Measurements from ENCODE around the gene NUDT3.
"Not testable (repeated sequence)": the region's sequence is repeated elsewhere in the genome, so short reads cannot be mapped to it uniquely, and the experiment has no call there.

Gene NUDT3

GRCh38 chr6:34392497-34393190 lies at the start of gene NUDT3:
Gene NUDT3, minus strand, starts transcription at chr6:34392669. Its CDS starts 307 bp downstream, at chr6:34392362.
- peak; percentile 90 for DNase-seq

DNA sequence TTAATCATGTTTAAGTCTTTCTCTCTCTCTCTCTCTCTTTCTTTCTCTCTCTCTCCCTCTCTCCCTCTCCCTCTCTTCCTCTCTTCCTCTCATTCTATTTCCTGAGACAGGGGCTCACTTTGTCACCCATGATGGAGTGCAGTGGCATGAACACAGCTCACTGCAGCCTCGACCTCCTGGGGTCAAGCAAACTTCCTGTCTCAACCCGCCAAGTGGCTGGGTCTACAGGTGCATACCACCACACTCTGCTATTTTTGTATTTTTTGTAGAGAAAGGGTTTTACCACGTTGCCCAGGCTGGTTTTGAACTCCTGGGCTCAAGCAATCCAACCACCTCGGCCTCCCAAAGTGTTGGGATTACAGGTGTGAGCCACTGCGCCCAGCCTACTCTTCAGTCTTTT lies 49.1 kb upstream of the NUDT3 start:
- DNase-seq, result no peak

- DNase-seq, result no peak
These were observed 47.0 kb upstream of the NUDT3 start for GRCh38 chr6:34439442-34439841.

DNA sequence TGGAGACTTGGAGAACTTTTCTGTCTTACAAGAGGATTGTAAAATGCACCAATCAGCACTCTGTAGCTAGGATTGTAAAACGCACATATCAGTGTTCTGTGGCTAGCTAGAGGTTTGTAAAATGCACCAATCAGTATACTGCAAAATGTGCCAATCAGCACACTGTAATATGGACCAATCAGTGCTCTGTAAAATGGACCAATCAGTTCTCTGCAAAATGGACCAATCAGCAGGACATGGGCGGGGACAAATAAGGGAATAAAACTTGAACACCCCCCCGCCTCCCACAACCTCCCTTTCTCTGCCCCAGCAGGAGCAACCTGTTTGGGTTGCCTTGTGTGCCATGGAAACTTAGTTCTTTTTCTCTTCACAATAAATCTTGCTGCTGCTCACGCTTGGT lies 46.2 kb upstream of the NUDT3 start:
- no peak for DNase-seq

DNA sequence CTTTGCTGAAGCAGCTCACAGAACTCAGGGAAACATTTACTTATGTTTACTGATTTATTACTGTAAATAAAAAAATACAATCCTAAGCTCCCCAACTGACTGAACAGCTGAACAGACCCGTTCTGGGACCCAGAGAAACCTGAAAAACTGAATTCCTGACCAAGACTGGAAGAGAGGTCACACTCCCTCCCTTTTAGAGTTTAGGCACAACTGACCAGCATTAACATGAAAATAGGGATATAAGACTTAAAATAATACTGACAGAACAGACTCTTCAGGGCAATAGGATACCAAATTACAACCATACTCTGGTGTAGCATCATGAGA lies 45.1 kb upstream of the NUDT3 start:
- DNase-seq, result no peak

GRCh38 chr6:34436803-34437643 lies 44.6 kb upstream of the NUDT3 start:
- no peak for DNase-seq

DNA sequence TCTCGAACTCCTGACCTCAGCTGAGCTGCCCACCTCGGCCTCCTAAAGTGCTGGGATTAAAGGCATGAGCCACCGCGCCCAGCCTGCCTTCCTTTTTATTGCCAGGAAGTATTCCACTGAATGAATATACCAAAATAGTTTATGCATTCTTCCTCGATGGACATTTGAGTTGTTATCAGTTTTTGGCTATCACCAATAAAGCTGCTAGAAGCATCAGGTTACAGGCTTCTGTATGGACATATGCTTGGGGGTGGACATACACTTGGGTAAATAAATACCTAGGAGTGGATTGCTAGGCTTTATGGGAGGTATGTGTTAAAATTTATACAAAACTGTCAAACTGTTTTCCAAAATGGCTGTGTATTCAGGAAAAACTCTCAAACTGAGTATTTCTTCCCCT lies 43.4 kb upstream of the NUDT3 start:
- DNase-seq, result no peak

- DNase-seq, result peak; percentile 86
These were observed 33.3 kb upstream of the NUDT3 start, which contains the start of gene RPS10 for GRCh38 chr6:34425498-34426410. Gene RPS10, minus strand, starts transcription at chr6:34426069. Its CDS starts 848 bp downstream, at chr6:34425221.

DNA sequence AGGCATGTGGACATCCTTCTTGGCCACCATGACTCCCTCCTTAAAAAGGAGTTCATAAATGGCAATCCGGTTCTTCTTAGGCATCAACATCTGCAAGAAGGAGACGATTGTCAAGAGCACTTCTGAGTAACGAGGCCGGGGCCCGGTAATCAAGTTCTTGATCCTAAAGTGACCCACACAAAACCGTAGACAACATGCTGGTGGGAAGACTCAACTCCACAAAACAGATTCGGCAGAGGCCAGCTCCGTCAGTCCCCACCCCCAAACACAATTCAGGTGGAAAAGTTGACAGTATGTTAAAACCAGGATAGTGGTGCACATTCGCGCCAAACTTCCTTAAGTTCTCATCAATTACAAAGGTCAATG lies 32.6 kb upstream of the NUDT3 start:
- DNase-seq, result no peak

DNA sequence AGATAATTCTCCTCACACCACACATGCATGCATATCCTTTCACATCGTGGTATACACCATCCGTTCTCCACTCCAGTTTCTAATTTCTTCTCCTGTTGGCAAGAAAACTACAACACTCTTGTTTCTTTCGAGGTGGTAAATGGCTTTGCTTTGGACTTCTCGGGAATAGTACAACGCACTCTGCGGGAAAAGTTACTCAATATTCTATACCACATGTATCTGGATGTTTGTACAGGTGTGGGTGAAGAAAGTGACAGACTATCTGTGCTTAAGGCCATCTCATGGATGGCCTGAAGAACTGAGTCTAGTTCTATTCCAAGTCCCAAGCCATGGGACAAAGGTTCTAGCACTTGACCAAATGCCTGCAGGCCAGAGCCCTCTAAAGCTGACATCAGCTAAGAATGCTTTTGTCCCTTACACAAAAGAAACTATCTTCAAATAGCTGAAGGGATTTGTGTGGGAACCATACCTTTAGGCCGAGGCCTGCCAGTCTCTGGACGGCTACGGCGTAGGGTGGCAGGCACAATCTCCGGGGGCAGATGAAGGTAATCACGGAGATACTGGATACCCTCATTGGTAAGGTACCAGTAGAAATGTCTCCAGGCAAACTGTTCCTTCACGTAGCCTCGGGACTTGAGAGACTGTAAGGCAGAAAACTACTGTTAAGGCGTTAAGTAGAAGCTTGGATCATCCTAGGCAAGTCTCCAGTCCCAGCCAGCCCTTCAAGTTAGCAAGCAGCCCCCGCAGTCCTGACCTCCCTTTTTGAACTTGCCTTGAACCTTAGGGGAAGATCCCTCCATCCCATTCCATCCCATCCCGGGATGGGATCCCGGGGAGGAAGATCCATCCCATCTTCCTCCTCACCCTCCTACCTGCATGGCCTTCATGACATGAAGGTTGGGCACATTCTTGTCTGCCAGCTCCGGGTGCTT lies 32.0 kb upstream of the NUDT3 start:
- DNase-seq, result no peak

- DNase-seq, result no peak
These were observed 30.8 kb upstream of the NUDT3 start for GRCh38 chr6:34423254-34423653.

GRCh38 chr6:34418367-34418766 lies 25.9 kb upstream of the NUDT3 start:
- DNase-seq, result no peak

DNA sequence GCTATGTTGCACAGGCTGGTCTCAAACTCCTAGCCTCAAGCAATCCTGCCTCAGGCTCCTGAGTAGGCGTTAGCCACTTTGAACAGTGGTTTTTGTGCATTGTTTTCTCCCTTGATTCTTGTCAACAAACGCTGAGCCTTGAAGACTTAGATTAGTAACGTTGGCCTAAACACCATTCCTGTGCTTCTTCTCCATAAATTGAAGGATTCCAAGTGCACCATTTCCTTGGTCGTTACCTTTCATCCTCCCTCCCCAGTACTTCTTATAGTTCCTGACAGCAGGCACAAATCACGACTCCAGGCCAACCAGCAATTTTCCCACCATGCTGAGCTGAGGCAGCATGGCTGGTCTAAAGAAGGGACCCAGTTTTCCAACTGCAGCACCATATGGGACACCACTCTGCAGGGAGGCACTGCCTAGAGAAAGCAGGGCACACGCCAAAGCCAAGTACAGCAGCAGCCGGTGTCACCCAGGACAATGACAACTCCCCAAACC lies 24.5 kb upstream of the NUDT3 start:
- DNase-seq, result no peak

- peak; percentile 10 for DNase-seq
These were observed 22.8 kb upstream of the NUDT3 start for GRCh38 chr6:34414999-34415858.

DNA sequence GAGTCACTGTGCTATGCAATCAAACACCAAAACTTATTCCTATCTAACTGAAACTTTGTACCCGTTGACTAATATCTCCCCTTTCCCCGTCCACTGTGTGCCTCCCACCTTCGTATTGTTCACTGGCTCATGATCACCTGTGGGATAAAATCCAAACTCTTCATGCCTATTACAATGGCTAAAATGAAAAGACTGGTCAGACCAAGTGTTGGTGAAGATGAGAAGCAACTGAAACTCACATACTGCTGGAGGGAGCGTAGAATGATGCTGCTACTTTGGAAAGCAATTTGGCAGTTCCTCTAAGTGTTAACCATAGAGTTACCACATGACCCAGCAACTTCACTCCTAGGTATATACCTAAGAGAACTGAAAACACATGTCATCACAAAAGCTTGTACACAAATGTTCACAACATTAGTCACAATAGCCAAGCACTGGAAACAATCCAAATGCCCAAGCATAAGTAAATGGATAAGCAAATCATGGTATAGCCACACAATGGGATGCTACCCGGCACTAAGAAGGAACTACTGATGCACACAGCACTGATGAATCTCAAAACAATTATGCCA lies 20.3 kb upstream of the NUDT3 start:
- no peak for DNase-seq

DNA sequence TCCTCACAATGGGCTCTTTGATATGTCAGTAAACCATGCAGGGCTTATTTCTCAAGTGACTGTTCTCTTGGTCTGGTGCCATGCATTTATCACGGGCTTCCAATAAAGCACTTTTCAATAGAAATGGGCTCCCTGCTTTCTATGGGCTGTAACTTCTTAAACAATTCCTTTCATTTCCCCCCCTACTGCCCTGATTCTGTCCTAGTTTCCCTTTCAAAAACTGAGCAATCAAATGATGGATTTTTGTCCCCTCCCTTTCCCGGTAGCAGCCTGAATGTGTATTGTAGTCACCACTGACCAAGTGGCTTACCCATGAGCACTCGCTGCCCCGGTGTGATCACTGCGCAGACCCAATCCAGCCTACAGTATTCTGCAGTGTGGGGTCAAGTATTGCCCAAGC lies 19.5 kb upstream of the NUDT3 start:
- DNase-seq, result no peak

DNA sequence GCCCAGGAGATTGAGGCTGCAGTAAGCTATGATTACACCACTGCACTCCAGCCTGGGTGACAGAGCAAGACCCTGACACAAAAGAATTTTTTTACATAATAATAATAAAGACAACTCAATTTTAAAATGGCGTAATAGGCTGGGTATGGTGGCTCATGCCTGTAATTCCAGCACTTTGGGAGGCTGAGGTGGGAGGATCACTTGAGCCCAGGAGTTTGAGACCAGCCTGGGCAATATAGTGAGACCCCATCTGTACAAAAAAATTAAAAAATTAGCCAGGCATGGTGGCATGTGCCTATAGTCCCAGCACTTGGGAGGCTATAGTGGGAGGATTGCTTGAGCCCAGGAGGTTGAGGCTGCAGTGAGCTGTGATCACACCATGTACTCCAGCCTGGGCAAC lies 15.4 kb upstream of the NUDT3 start:
- DNase-seq, result not testable (repeated sequence)

DNA sequence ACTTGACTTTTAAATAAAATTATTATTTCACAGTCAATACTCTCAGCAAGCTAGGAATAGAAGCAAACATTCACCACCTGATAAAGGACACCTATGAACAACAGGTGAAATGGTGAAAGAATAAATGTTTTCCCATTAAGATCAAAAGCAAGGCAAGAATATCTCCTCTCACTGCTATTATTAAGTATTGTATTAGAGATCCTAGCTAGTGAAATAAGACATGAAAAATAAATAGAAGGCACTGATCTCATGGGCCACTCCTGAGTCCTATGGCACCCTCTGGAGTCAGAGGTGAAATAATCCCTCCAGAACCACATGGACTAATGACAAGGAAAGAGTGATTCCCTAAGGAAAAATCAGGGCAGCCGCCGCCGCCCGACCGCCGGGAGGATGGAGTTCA lies 4.0 kb upstream of the NUDT3 start:
- DNase-seq, result no peak

DNA sequence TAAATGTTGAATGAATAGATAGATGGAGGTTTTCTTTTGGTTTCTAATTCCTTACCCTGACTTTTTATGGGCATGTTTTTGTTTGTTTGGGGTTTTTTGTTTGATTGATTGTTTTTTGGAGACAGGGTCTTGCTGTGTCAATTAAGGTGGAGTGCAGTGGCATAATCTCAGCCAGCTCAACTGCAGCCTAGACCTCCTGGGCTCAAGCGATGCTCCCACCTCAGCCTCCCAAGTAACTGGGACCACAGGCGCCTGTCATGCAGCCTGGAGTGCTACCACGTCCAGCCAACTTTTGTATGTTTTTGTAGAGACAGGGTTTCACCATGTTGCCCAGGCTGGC lies 1.5 kb upstream of the NUDT3 start:
- no peak for DNase-seq

DNA sequence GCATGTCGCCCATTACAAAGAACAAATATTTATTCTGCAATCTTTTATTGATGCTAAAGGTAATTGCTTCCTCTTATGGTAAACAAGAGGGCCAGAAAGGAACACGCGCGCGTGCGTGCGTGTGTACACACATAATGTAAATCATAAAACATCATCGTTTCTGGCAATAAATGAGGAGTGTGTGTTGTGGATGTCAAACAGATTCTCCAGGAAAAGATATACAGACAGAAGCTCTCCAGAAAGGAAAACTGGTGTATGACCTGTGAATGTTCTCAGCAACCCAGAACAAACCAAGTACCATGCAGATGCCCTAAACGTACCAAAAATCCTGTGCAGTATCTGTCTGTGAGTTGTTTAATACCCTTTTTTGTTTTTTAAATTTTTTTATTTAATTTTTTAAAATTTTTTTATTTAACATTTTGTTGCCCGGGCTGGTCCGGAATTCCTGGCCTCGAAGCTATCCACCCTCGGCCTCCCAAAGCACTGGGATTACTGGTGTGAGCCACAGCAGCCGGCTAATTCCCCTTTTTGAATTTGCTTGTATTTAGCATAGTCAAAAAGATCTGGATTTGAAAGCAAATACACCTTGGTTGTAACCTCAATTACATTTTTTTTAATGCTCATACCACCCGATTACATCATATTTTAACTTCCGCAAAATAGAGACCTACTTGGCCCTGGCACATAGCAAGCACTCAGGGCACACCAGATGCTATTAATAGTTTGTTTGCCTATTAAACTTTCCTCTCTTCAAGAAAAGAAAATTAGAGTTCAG lies 909 bp upstream of the NUDT3 start:
- DNase-seq, result no peak

Data from stimulated activated naive CD4-positive, alpha-beta T cell treated with Interleukin-2 at 50 U/mL for 16 hours (primary cell).